ENCODE data around the gene OR51B2. TPM values are rescaled to one million over a fixed set of nuclear protein-coding genes. Genes with fewer than 3 reads are reported as not detected.

The OR51B2 gene
- total and polyA plus RNA-seq, 10 donors = not detected

- H3K36me3 ChIP-seq = no peaks in the 10 kb centered on the region
- H3K9me3 ChIP-seq = no peaks in the 10 kb centered on the region
- H3K27ac ChIP-seq = no peak overlapping the region
- 58 to 77% (median 60%) methylated on average over 1 of the region's 1 CpG for WGBS, 5 donors
- H3K27me3 ChIP-seq (replicated peaks in 1 of 7) = no peaks in the 10 kb centered on the region
- no peak for DNase-seq
- TF ChIP-seq POLR2AphosphoS5 (IDR thresholded peaks at IDR 0.05) = no peak
- no peak for TF ChIP-seq CTCF (IDR thresholded peaks at IDR 0.05 in 8 of 11, conservative IDR thresholded peaks at IDR 0.05 in 3 of 11)
- TF ChIP-seq POLR2A (IDR thresholded peaks at IDR 0.05) = no peak
- H3K4me1 ChIP-seq = no peaks in the 10 kb centered on the region
- no peak overlapping the region for H3K4me3 ChIP-seq
- intact Hi-C loops (cut with DNase I; ENCODE audit: low total_unique reads) = no loop called here
Measured at GRCh38 chr11:5277807-5278382, 46.2 kb downstream of the OR51B2 start.

GRCh38 chr11:5276697-5277096 is 47.4 kb downstream of the OR51B2 start:
- Histone ChIP-seq H3K9me3 (no peaks in the 10 kb centered on the region), H3K27ac (no peak overlapping the region), H3K4me1 (no peaks in the 10 kb centered on the region), H3K4me3 (no peak overlapping the region), H3K27me3 (replicated peaks in 1 of 7) (no peaks in the 10 kb centered on the region), H3K36me3 (no peaks in the 10 kb centered on the region)
- no peak for DNase-seq
- no peak for TF ChIP-seq POLR2A (IDR thresholded peaks at IDR 0.05)
- TF ChIP-seq POLR2AphosphoS5 (IDR thresholded peaks at IDR 0.05) = no peak
- no peak for TF ChIP-seq CTCF (IDR thresholded peaks at IDR 0.05 in 8 of 11, conservative IDR thresholded peaks at IDR 0.05 in 3 of 11)
- intact Hi-C loops (cut with DNase I; ENCODE audit: low total_unique reads) = no loop called here
- 71 to 80% (median 75%) methylated on average over 2 of the region's 2 CpGs for WGBS, 5 donors

GRCh38 chr11:5275369-5276110 is 48.6 kb downstream of the OR51B2 start:
- TF ChIP-seq CTCF (IDR thresholded peaks at IDR 0.05 in 8 of 11, conservative IDR thresholded peaks at IDR 0.05 in 3 of 11) = no peak
- intact Hi-C loops (cut with DNase I; ENCODE audit: low total_unique reads) = no loop called here
- H3K36me3 ChIP-seq = no peaks in the 10 kb centered on the region
- WGBS, 5 donors = 62 to 75% (median 72%) methylated on average over 6 of the region's 6 CpGs
- H3K9me3 ChIP-seq = no peaks in the 10 kb centered on the region
- H3K4me1 ChIP-seq = no peaks in the 10 kb centered on the region
- H3K27me3 ChIP-seq (replicated peaks in 1 of 7) = no peaks in the 10 kb centered on the region
- no peak overlapping the region for H3K4me3 ChIP-seq
- H3K27ac ChIP-seq = no peak overlapping the region
- no peak for DNase-seq

GRCh38 chr11:5274395-5274794 is 49.7 kb downstream of the OR51B2 start:
- intact Hi-C loops (cut with DNase I; ENCODE audit: low total_unique reads) = no loop called here
- Histone ChIP-seq H3K27me3 (replicated peaks in 1 of 7) (no peaks in the 10 kb centered on the region), H3K36me3 (no peaks in the 10 kb centered on the region), H3K9me3 (no peaks in the 10 kb centered on the region), H3K4me3 (no peak overlapping the region), H3K27ac (no peak overlapping the region), H3K4me1 (no peaks in the 10 kb centered on the region)
- DNase-seq = no peak
- 65 to 76% (median 72%) methylated on average over 5 of the region's 5 CpGs for WGBS, 5 donors
- TF ChIP-seq POLR2AphosphoS5 (IDR thresholded peaks at IDR 0.05) (no peak), CTCF (IDR thresholded peaks at IDR 0.05 in 8 of 11, conservative IDR thresholded peaks at IDR 0.05 in 3 of 11) (no peak), POLR2A (IDR thresholded peaks at IDR 0.05) (no peak)
